DMS 273 (cell line): ENCODE data around the gene PXYLP1.

ENCODE experiments used
- DNase-seq: peaks from one replicate; lab custom pipeline; 2025; ENCODE audit not compliant: unreplicated experiment; lab: John Stamatoyannopoulos, UW

The PXYLP1 gene

GRCh38 chr3:141342386-141342785 lies 110.8 kb downstream of the PXYLP1 start:
- no peak for DNase-seq

- DNase-seq: no peak
Observed at GRCh38 chr3:141343077-141343476, 111.5 kb downstream of the PXYLP1 start.

- no peak for DNase-seq
Observed at GRCh38 chr3:141343865-141344271, 112.2 kb downstream of the PXYLP1 start.
